A549 (cell line): Measurements from ENCODE around the gene PIM3. TPM values are rescaled to one million over a fixed set of nuclear protein-coding genes. Genes with fewer than 3 reads are reported as not detected.

Experiments
- ATAC-seq, 2 experiments: fragments of 200-7000 bp in 1 of 2; fragments of >200 bp in 1 of 2; cut with Nextera tagmentation in 1 of 2; cut with Tn5 transposase in 1 of 2; 3 replicates each; pipeline versions ENCODE4 v1.8.0 to v1.9.1; 2018 to 2020; ENCODE audit warnings: mild to moderate bottlenecking in 1 of 2, moderate library complexity in 1 of 2
- CTCF ChIA-PET: fragments of 300-600 bp; sonication (Branson Sonifier 250); formaldehyde crosslinking; extraction: SDS; loops from one replicate; lab custom pipeline; 2021; ENCODE audit warnings: antibody characterized with exemption, inconsistent platforms; lab: Yijun Ruan, JAX
- POLR2A ChIA-PET: fragments of 350-600 bp; formaldehyde crosslinking; extraction: SDS; loops from one replicate; lab custom pipeline; 2021; ENCODE audit warnings: antibody characterized with exemption, inconsistent platforms; lab: Yijun Ruan, JAX
- DNase-seq, 2 experiments: peaks; one replicate each; pipeline versions ENCODE4 v3.0.0 to v3.0.0-alpha.2; 2011 to 2016; ENCODE audit warnings: low read depth in 1 of 2, low spot score in 1 of 2
- FAIRE-seq: peaks from 2 replicates; lab custom pipeline; 2011; peaks lifted over from hg19 to GRCh38; lab: Jason Lieb, UNC
- H3K27ac ChIP-seq, 2 experiments: fragments of >200 bp; sonication (Bioruptor Twin); formaldehyde crosslinking; 3 replicates each; pipeline ENCODE4 v1.5.1; 2016 to 2017
- H3K4me1 ChIP-seq: fragments of >200 bp; sonication (Bioruptor Twin); formaldehyde crosslinking; 3 replicates; pipeline ENCODE4 v1.6.1; 2016
- H3K4me2 ChIP-seq: fragments of >200 bp; sonication (Bioruptor Twin); formaldehyde crosslinking; 3 replicates; pipeline ENCODE4 v1.6.1; 2016
- H3K4me3 ChIP-seq: fragments of >200 bp; sonication (Bioruptor Twin); formaldehyde crosslinking; 3 replicates; pipeline ENCODE4 v1.5.1; 2016
- H3K9me3 ChIP-seq: fragments of >200 bp; sonication (Bioruptor Twin); formaldehyde crosslinking; 3 replicates; pipeline ENCODE4 v1.6.1; 2016
- BHLHE40 ChIP-seq: IDR thresholded peaks from 2 replicates; pipeline ENCODE4 v1.6.1; 2012; ENCODE audit warnings: low read depth, low read length, inconsistent platforms
- CHD2 ChIP-seq: fragments of 150-350 bp; IDR thresholded peaks from 2 replicates; pipeline ENCODE4 v1.6.1; 2014; ENCODE audit warnings: low read length; ENCODE audit not compliant: partially characterized antibody
- CHD4 ChIP-seq: fragments of 200-600 bp; sonication (generic); IDR thresholded peaks from 2 replicates; pipeline ENCODE4 v1.6.1; 2016; ENCODE audit warnings: antibody characterized with exemption, mild to moderate bottlenecking, borderline replicate concordance
- CTCF ChIP-seq: fragments of >200 bp; sonication (Bioruptor Twin); formaldehyde crosslinking; IDR thresholded peaks from 3 replicates; pipeline ENCODE4 v1.5.1; 2016
- E2F6 ChIP-seq: IDR thresholded peaks from 2 replicates; pipeline ENCODE4 v1.6.1; 2012; ENCODE audit warnings: low read depth, borderline replicate concordance
- EHF ChIP-seq: fragments of 250-450 bp; sonication (Bioruptor Pico); IDR thresholded peaks from 2 replicates; pipeline ENCODE4 v1.5.0; 2020; ENCODE audit warnings: mild to moderate bottlenecking
- EHMT2 ChIP-seq: fragments of 200-600 bp; sonication (generic); IDR thresholded peaks from 2 replicates; pipeline ENCODE4 v1.6.1; 2016; ENCODE audit warnings: antibody characterized with exemption, low read depth, mild to moderate bottlenecking, moderate library complexity
- ELK1 ChIP-seq: fragments of 150-350 bp; IDR thresholded peaks from 2 replicates; pipeline ENCODE4 v1.6.1; 2014; ENCODE audit warnings: low read depth, mild to moderate bottlenecking, low read length
- EP300 ChIP-seq, 2 experiments: fragments of >200 bp; sonication (Bioruptor Twin); formaldehyde crosslinking; IDR thresholded peaks; 2 replicates in 1 of 2; 3 replicates in 1 of 2; pipeline ENCODE4 v1.6.1; 2016 to 2017
- FOSB ChIP-seq: fragments of 250-450 bp; sonication (Bioruptor Pico); IDR thresholded peaks from 2 replicates; pipeline ENCODE4 v1.5.0; 2020; ENCODE audit warnings: mild to moderate bottlenecking, moderate library complexity
- GATA3 ChIP-seq: IDR thresholded peaks from 2 replicates; pipeline ENCODE4 v1.6.1; 2012; ENCODE audit warnings: borderline replicate concordance
- HDAC2 ChIP-seq: fragments of 200-600 bp; sonication (generic); IDR thresholded peaks from 2 replicates; pipeline ENCODE4 v1.6.1; 2016
- HES2 ChIP-seq: fragments of >200 bp; sonication (Bioruptor Twin); formaldehyde crosslinking; IDR thresholded peaks from 2 replicates; pipeline ENCODE4 v1.6.1; 2016
- HEYL ChIP-seq: fragments of 250-450 bp; sonication (Bioruptor Pico); IDR thresholded peaks from 2 replicates; pipeline ENCODE4 v1.8.0; 2021; ENCODE audit warnings: mild to moderate bottlenecking, moderate library complexity
- HOXA7 ChIP-seq: fragments of 250-450 bp; sonication (Bioruptor Pico); IDR thresholded peaks from 2 replicates; pipeline ENCODE4 v1.5.0; 2020; ENCODE audit warnings: mild to moderate bottlenecking, moderate library complexity
- HOXB5 ChIP-seq: fragments of 250-450 bp; sonication (Bioruptor Pico); IDR thresholded peaks from 2 replicates; pipeline ENCODE4 v1.5.0; 2020; ENCODE audit warnings: mild to moderate bottlenecking, moderate library complexity
- JUNB ChIP-seq: fragments of >200 bp; sonication (Bioruptor Twin); formaldehyde crosslinking; IDR thresholded peaks from 2 replicates; pipeline ENCODE4 v1.6.1; 2016
- KDM1A ChIP-seq: fragments of 200-600 bp; sonication (generic); IDR thresholded peaks from 2 replicates; pipeline ENCODE4 v1.6.1; 2016; ENCODE audit warnings: low read depth, mild to moderate bottlenecking
- MAFK ChIP-seq: fragments of 450-650 bp; IDR thresholded peaks from 2 replicates; pipeline ENCODE4 v1.6.1; 2014; ENCODE audit not compliant: partially characterized antibody
- MYC ChIP-seq: IDR thresholded peaks from 2 replicates; pipeline ENCODE4 v1.6.1; 2012; ENCODE audit warnings: mild to moderate bottlenecking, inconsistent platforms, low read length, improper control_type of control experiment, borderline replicate concordance
- NFE2L2 ChIP-seq: fragments of 150-350 bp; conservative IDR thresholded peaks from 2 replicates; pipeline ENCODE4 v1.6.1; 2014; ENCODE audit warnings: low read length
- NPAS2 ChIP-seq: fragments of 250-450 bp; sonication (Bioruptor Pico); IDR thresholded peaks from 2 replicates; pipeline ENCODE4 v1.8.0; 2022; ENCODE audit warnings: mild to moderate bottlenecking, moderate library complexity, borderline replicate concordance
- PHF8 ChIP-seq: fragments of 200-600 bp; sonication (generic); IDR thresholded peaks from 2 replicates; pipeline ENCODE4 v1.6.1; 2016; ENCODE audit warnings: low read depth, mild to moderate bottlenecking, antibody characterized with exemption, moderate library complexity, borderline replicate concordance
- RFX5 ChIP-seq: fragments of 450-650 bp; IDR thresholded peaks from 2 replicates; pipeline ENCODE4 v1.7.1; 2014; ENCODE audit warnings: antibody characterized with exemption, mild to moderate bottlenecking, moderate library complexity
- RNF2 ChIP-seq: fragments of 200-600 bp; sonication (generic); IDR thresholded peaks from 2 replicates; pipeline ENCODE4 v1.6.1; 2016; ENCODE audit warnings: low read depth, mild to moderate bottlenecking, antibody characterized with exemption, moderate library complexity, borderline replicate concordance
- SMC3 ChIP-seq: fragments of >200 bp; sonication (Bioruptor Twin); formaldehyde crosslinking; IDR thresholded peaks from 3 replicates; pipeline ENCODE4 v1.6.1; 2018; ENCODE audit warnings: inconsistent platforms
- SREBF2 ChIP-seq: fragments of 450-650 bp; IDR thresholded peaks from 2 replicates; pipeline ENCODE4 v1.6.1; 2014; ENCODE audit warnings: mild to moderate bottlenecking, moderate library complexity
- ZC3H11A ChIP-seq: fragments of 450-650 bp; IDR thresholded peaks from 2 replicates; pipeline ENCODE4 v1.6.1; 2014; ENCODE audit warnings: antibody characterized with exemption, mild to moderate bottlenecking
- ZFP36 ChIP-seq: fragments of 450-650 bp; IDR thresholded peaks from 2 replicates; pipeline ENCODE4 v1.6.1; 2014; ENCODE audit warnings: borderline replicate concordance; ENCODE audit not compliant: partially characterized antibody
- ZSCAN20 ChIP-seq: fragments of 250-450 bp; sonication (Bioruptor Pico); IDR thresholded peaks from 2 replicates; pipeline ENCODE4 v1.8.0; 2022; ENCODE audit warnings: mild to moderate bottlenecking, moderate library complexity
- WGBS: methylation state at CpG from one replicate; pipeline ENCODE4 v1.1.6; 2017; ENCODE audit errors: missing lambda C conversion rate; 5-methylcytosine and 5-hydroxymethylcytosine counted together
- polyA plus RNA-seq, 4 experiments: library from polyadenylated mRNA; depleted of rRNA in 3 of 4; stranded (reverse); fragments of >200 nt; fragmentation: RNase III in 1 of 4; extraction: RNeasy Plus Mini Kit Qiagen cat#74134 plus additional on column Dnase treatment in 1 of 4; gene quantifications; 2 replicates in 3 of 4; 3 replicates in 1 of 4; pipeline ENCODE4 v1.2.3, GENCODE V29; 2011 to 2017

PIM3 gene
- polyA plus RNA-seq, 2 of the 4 experiments (the other 2 are of a cell fraction), result 4.4 to 11.3 TPM

GRCh38 chr22:49995361-49996118 is 35.0 kb downstream of the PIM3 start:
- Histone ChIP-seq H3K4me2 (no peak overlapping the region), H3K27ac (no peak overlapping the region), H3K9me3 (peaks cover 8% of the 10 kb centered on the region; the same call in 1 of the 3 replicates), H3K4me1 (peaks cover 4% of the 10 kb centered on the region; the same call in 1 of the 3 replicates), H3K4me3 (no peak overlapping the region)
- ChIA-PET CTCF (interaction anchor here (0.5 to 6.5 kb wide), 7 partner anchors 10 to 121 kb away, joined by 3 to 39 read pairs (median 10); no protein-coding TSS in a partner anchor), POLR2A (no interaction called here)
- ATAC-seq (no peak), FAIRE-seq (no peak), DNase-seq (no peak)
- 100% methylated on average over 1 of the region's 10 CpGs for WGBS
- TF ChIP-seq EHF (CRISPR knock-in tag) (no peak), BHLHE40 (no peak), EP300 (IDR thresholded peaks at IDR 0.05) (no peak), KDM1A (no peak), NFE2L2 (no peak), SREBF2 (no peak), EHMT2 (no peak), ZC3H11A (no peak), E2F6 (no peak), MYC (no peak), RNF2 (no peak), RFX5 (no peak), HOXB5 (no peak), ELK1 (no peak), HEYL (CRISPR knock-in tag) (no peak), HOXA7 (CRISPR knock-in tag) (no peak)

- Histone ChIP-seq H3K4me1 (peaks cover 4% of the 10 kb centered on the region; the same call in 1 of the 3 replicates), H3K4me3 (no peak overlapping the region), H3K9me3 (peaks cover 3% of the 10 kb centered on the region; the same call in 1 of the 3 replicates), H3K4me2 (no peak overlapping the region), H3K27ac (0 out of 6 replicates have a peak overlapping the region, but pooled peaks of 1 of the 2 experiments have one; percentile 12)
- FAIRE-seq (no peak), ATAC-seq (no peak), DNase-seq (no peak)
- WGBS, result 100% methylated on average over 1 of the region's 4 CpGs
- ChIA-PET POLR2A (no interaction called here), CTCF (interaction anchor here (0.5 to 6.5 kb wide), 4 partner anchors 14 to 120 kb away, joined by 3 to 39 read pairs (median 16); no protein-coding TSS in a partner anchor)
- TF ChIP-seq ZSCAN20 (CRISPR knock-in tag) (no peak), NFE2L2 (no peak), HOXA7 (CRISPR knock-in tag) (no peak), FOSB (CRISPR knock-in tag) (no peak), ZFP36 (no peak), SMC3 (no peak), GATA3 (no peak), CTCF (no peak), CHD2 (no peak), HES2 (no peak), HEYL (CRISPR knock-in tag) (no peak), MAFK (no peak), HDAC2 (no peak), NPAS2 (no peak), JUNB (no peak), PHF8 (no peak), CHD4 (no peak)
Observed at GRCh38 chr22:49996119-49996517, 35.5 kb downstream of the PIM3 start.
